Astrocyte of the hippocampus (primary cell): Measurements from ENCODE around the gene SDCBP2.

Experiments used
- DNase-seq: peaks from one replicate; pipeline ENCODE4 v3.0.0; 2011; ENCODE audit warnings: low read depth, low spot score

SDCBP2 gene

GRCh38 chr20:1328680-1329330 is at the start of gene SDCBP2:
SDCBP2 (minus strand) TSS chr20:1329139; CDS start chr20:1320416, 8,723 bp downstream.
- DNase-seq = no peak

- DNase-seq = no peak
These were observed 49.8 kb upstream of the SDCBP2 start for GRCh38 chr20:1378735-1379125.

GRCh38 chr20:1377984-1378734 is 49.2 kb upstream of the SDCBP2 start:
- peak; percentile 76 for DNase-seq

- no peak for DNase-seq
These were observed 48.5 kb upstream of the SDCBP2 start for GRCh38 chr20:1377341-1377871.

GRCh38 chr20:1376408-1377270 is 47.7 kb upstream of the SDCBP2 start:
- no peak for DNase-seq

GRCh38 chr20:1376007-1376406 is 47.1 kb upstream of the SDCBP2 start:
- no peak for DNase-seq

- peak; percentile 33 for DNase-seq
These were observed 46.6 kb upstream of the SDCBP2 start for GRCh38 chr20:1375515-1375914.

GRCh38 chr20:1374246-1374645 is 45.3 kb upstream of the SDCBP2 start:
- no peak for DNase-seq

- DNase-seq = no peak
These were observed 44.7 kb upstream of the SDCBP2 start for GRCh38 chr20:1373614-1374013.

- DNase-seq = no peak
These were observed 44.1 kb upstream of the SDCBP2 start for GRCh38 chr20:1373036-1373435.

- DNase-seq = peak; percentile 45
These were observed 43.0 kb upstream of the SDCBP2 start for GRCh38 chr20:1371830-1372539.

- peak; percentile 21 for DNase-seq
These were observed 42.4 kb upstream of the SDCBP2 start for GRCh38 chr20:1371202-1371782.

- peak; percentile 66 for DNase-seq
These were observed 41.7 kb upstream of the SDCBP2 start for GRCh38 chr20:1370548-1371110.

GRCh38 chr20:1369970-1370369 is 41.0 kb upstream of the SDCBP2 start:
- no peak for DNase-seq

GRCh38 chr20:1368448-1369199 is 39.7 kb upstream of the SDCBP2 start:
- DNase-seq = peak; percentile 58

GRCh38 chr20:1367479-1367878 is 38.5 kb upstream of the SDCBP2 start:
- DNase-seq = no peak

GRCh38 chr20:1364106-1364505 is 35.2 kb upstream of the SDCBP2 start:
- DNase-seq = no peak

- DNase-seq = no peak
These were observed 34.6 kb upstream of the SDCBP2 start for GRCh38 chr20:1363522-1363921.

- no peak for DNase-seq
These were observed 33.5 kb upstream of the SDCBP2 start for GRCh38 chr20:1362484-1362883.
